IMR-90 (cell line): Measurements from ENCODE around the gene ATRNL1. TPM values are rescaled to one million over a fixed set of nuclear protein-coding genes. Genes with fewer than 3 reads are reported as not detected.

Experiments used
- ATAC-seq: fragments of 200-7000 bp; cut with Tn5 transposase; 2 replicates; pipeline ENCODE4 v1.9.1; 2020; ENCODE audit warnings: low read depth, mild to moderate bottlenecking, moderate library complexity
- BruUV-seq: library from RNA; stranded (reverse); fragments of 400-500 nt; replicated peaks from 2 replicates; lab custom pipeline; 2021; lab: Mats Ljungman, UMichigan
- CTCF ChIA-PET: fragments of 300-600 bp; formaldehyde crosslinking; extraction: SDS; loops from one replicate; lab custom pipeline; 2021; ENCODE audit warnings: antibody characterized with exemption; lab: Yijun Ruan, JAX
- POLR2A ChIA-PET: fragments of 300-600 bp; sonication (Branson Sonifier 250); formaldehyde crosslinking; loops from one replicate; lab custom pipeline; 2022; ENCODE audit warnings: antibody characterized with exemption; ENCODE audit not compliant: unreplicated experiment; lab: Charles Lee
- DNase-seq: peaks from one replicate; pipeline ENCODE4 v3.0.0; 2013
- H2AFZ ChIP-seq: replicated peaks from 2 replicates; pipeline ENCODE3; 2013; ENCODE audit warnings: low read length, mild to moderate bottlenecking; ENCODE audit not compliant: poor library complexity
- H2AK5ac ChIP-seq: 2 replicates; pipeline ENCODE4 v1.6.1; 2013; ENCODE audit warnings: low read depth, low read length, inconsistent platforms
- H2AK9ac ChIP-seq: replicated peaks from 2 replicates; pipeline ENCODE3; 2013; ENCODE audit warnings: mild to moderate bottlenecking, low read depth, low read length, moderate library complexity; ENCODE audit not compliant: poor library complexity
- H2BK120ac ChIP-seq: 2 replicates; pipeline ENCODE4 v1.6.1; 2013; ENCODE audit warnings: low read depth, low read length, inconsistent platforms
- H2BK15ac ChIP-seq: 3 replicates; pipeline ENCODE4 v1.6.1; 2013; ENCODE audit warnings: low read depth, low read length, inconsistent platforms
- H2BK20ac ChIP-seq: 2 replicates; pipeline ENCODE4 v1.6.1; 2013; ENCODE audit warnings: low read depth, mild to moderate bottlenecking, inconsistent platforms, low read length, moderate library complexity
- H2BK5ac ChIP-seq: 2 replicates; pipeline ENCODE4 v1.6.1; 2013; ENCODE audit warnings: mild to moderate bottlenecking, low read depth, low read length, inconsistent platforms; ENCODE audit not compliant: poor library complexity, severe bottlenecking
- H3K14ac ChIP-seq: replicated peaks from 2 replicates; pipeline ENCODE4 v1.6.1; 2013; ENCODE audit warnings: low read depth, low read length, inconsistent platforms
- H3K18ac ChIP-seq: 2 replicates; pipeline ENCODE4 v1.6.1; 2013; ENCODE audit warnings: low read depth, low read length, control low read depth
- H3K23ac ChIP-seq: 2 replicates; pipeline ENCODE4 v1.6.1; 2013; ENCODE audit warnings: low read depth, low read length, inconsistent platforms
- H3K27ac ChIP-seq: 2 replicates; pipeline ENCODE4 v1.5.1; 2013; ENCODE audit warnings: mild to moderate bottlenecking, control low read depth, low read length; ENCODE audit not compliant: insufficient read depth
- H3K27me3 ChIP-seq: 2 replicates; pipeline ENCODE4 v1.6.1; 2013; ENCODE audit warnings: low read length; ENCODE audit not compliant: control insufficient read depth, insufficient read depth
- H3K36me3 ChIP-seq: 2 replicates; pipeline ENCODE4 v1.6.1; 2013; ENCODE audit warnings: low read length, mixed read lengths; ENCODE audit not compliant: control insufficient read depth, insufficient read depth
- H3K4ac ChIP-seq: 2 replicates; pipeline ENCODE4 v1.6.1; 2013; ENCODE audit warnings: low read depth, low read length, inconsistent platforms
- H3K4me1 ChIP-seq: 2 replicates; pipeline ENCODE4 v1.6.1; 2013; ENCODE audit warnings: low read length, mixed read lengths; ENCODE audit not compliant: control insufficient read depth, insufficient read depth
- H3K4me2 ChIP-seq: 2 replicates; pipeline ENCODE4 v1.6.1; 2013; ENCODE audit warnings: low read depth, mild to moderate bottlenecking, control low read depth, low read length, moderate library complexity
- H3K4me3 ChIP-seq: 2 replicates; pipeline ENCODE4 v1.5.1; 2013; ENCODE audit warnings: low read depth, mild to moderate bottlenecking, control low read depth, low read length, moderate library complexity; ENCODE audit not compliant: insufficient read depth
- H3K56ac ChIP-seq: 2 replicates; pipeline ENCODE4 v1.6.1; 2013; ENCODE audit warnings: low read length, inconsistent platforms; ENCODE audit not compliant: insufficient read depth; ENCODE audit errors: extremely low read depth
- H3K79me1 ChIP-seq, 2 experiments: 2 replicates each; pipeline ENCODE4 v1.6.1; 2013; ENCODE audit warnings: low read length in 2 of 2, inconsistent platforms in 1 of 2, low read depth in 1 of 2
- H3K9ac ChIP-seq: 2 replicates; pipeline ENCODE4 v1.6.1; 2013; ENCODE audit warnings: low read depth, low read length, control low read depth
- H3K9me1 ChIP-seq: 2 replicates; pipeline ENCODE4 v1.6.1; 2013; ENCODE audit warnings: low read length, inconsistent platforms; ENCODE audit not compliant: insufficient read depth
- H3K9me3 ChIP-seq: 2 replicates; pipeline ENCODE4 v1.6.1; 2013; ENCODE audit warnings: low read length; ENCODE audit not compliant: control insufficient read depth, insufficient read depth
- H4K20me1 ChIP-seq: 2 replicates; pipeline ENCODE4 v1.6.1; 2013; ENCODE audit warnings: low read length, inconsistent platforms; ENCODE audit not compliant: insufficient read depth
- H4K5ac ChIP-seq: 2 replicates; pipeline ENCODE4 v1.6.1; 2013; ENCODE audit warnings: mild to moderate bottlenecking, low read depth, low read length, control low read depth
- H4K8ac ChIP-seq, 2 experiments: 2 replicates each; pipeline ENCODE4 v1.6.1; 2013; ENCODE audit warnings: low read depth in 2 of 2, low read length in 2 of 2, control low read depth in 1 of 2, inconsistent platforms in 1 of 2
- H4K91ac ChIP-seq: 2 replicates; pipeline ENCODE4 v1.6.1; 2013; ENCODE audit warnings: low read depth, low read length, inconsistent platforms; ENCODE audit not compliant: insufficient read depth
- MAZ ChIP-seq: IDR thresholded peaks from 2 replicates; pipeline ENCODE4 v1.6.1; 2012; ENCODE audit warnings: low read depth, mild to moderate bottlenecking, low read length, improper control_type of control experiment, moderate library complexity, borderline replicate concordance
- POLR2A ChIP-seq: IDR thresholded peaks from 2 replicates; pipeline ENCODE4 v1.6.1; 2012; ENCODE audit warnings: mild to moderate bottlenecking, low read depth, low read length
- RCOR1 ChIP-seq: IDR thresholded peaks from 2 replicates; pipeline ENCODE4 v1.6.1; 2012; ENCODE audit warnings: mild to moderate bottlenecking, low read length, improper control_type of control experiment; ENCODE audit not compliant: insufficient replicate concordance
- USF2 ChIP-seq: fragments of 150-350 bp; IDR thresholded peaks from 2 replicates; pipeline ENCODE4 v1.6.1; 2017; ENCODE audit warnings: mild to moderate bottlenecking, antibody characterized with exemption, low read length, low read depth
- WGBS, 2 experiments: methylation state at CpG; one replicate each; pipeline versions ENCODE4 v1.1.5 to v1.1.7; 2013; ENCODE audit warnings: missing lambda C conversion rate in 2 of 2; ENCODE audit not compliant: insufficient read length in 1 of 2; ENCODE audit errors: extremely low coverage in 2 of 2; 5-methylcytosine and 5-hydroxymethylcytosine counted together
- dilution Hi-C: fragments of 300-500 bp; cut with HindIII; formaldehyde crosslinking; loops from one replicate; pipeline ENCODE4 v1.14.3; 2018; ENCODE audit warnings: low sequenced_read_pairs; ENCODE audit not compliant: unreplicated experiment
- in situ Hi-C: fragments of 300-500 bp; cut with MboI; formaldehyde crosslinking; loops from 3 replicates; pipeline ENCODE4 v1.14.3; 2019; ENCODE audit warnings: low sequenced_read_pairs, inconsistent platforms, mixed read lengths
- intact Hi-C: fragments of 100-400 bp; cut with micrococcal nuclease; formaldehyde crosslinking; loops from 2 replicates; pipeline ENCODE4 v1.10.0; 2022
- polyA plus RNA-seq, 3 experiments: library from polyadenylated mRNA; depleted of rRNA; stranded (reverse); fragments of >200 nt; gene quantifications; 2 replicates each; pipeline ENCODE4 v1.2.3, GENCODE V29; 2012; ENCODE audit warnings: low replicate concordance in 1 of 3
- total RNA-seq: library from RNA; depleted of rRNA; stranded (reverse); fragments of >200 nt; gene quantifications from 2 replicates; pipeline ENCODE4 v1.2.3, GENCODE V29; 2012

Gene ATRNL1
- total and polyA plus RNA-seq, 2 of the 4 experiments (the other 2 are of a cell fraction): 0.18 to 0.19 TPM

- H3K14ac ChIP-seq: no peak overlapping the region
- no peaks in the 10 kb centered on the region for H3K36me3 ChIP-seq
- WGBS, 2 experiments: no CpG with 5 or more reads among the region's 3 CpGs
- intact Hi-C loops (no loop called here), dilution Hi-C loops (no loop called here), in situ Hi-C loops (no loop called here)
- H3K9ac ChIP-seq: no peak overlapping the region
- no peak overlapping the region for H4K8ac ChIP-seq
- no peak overlapping the region for H3K23ac ChIP-seq
- H2BK5ac ChIP-seq: no peak overlapping the region
- no peak overlapping the region for H4K91ac ChIP-seq
- no peak overlapping the region for H2AK5ac ChIP-seq
- DNase-seq (no peak), ATAC-seq (no peak)
- no peak overlapping the region for H3K4me3 ChIP-seq
- no peaks in the 10 kb centered on the region for H3K79me1 ChIP-seq
- H3K18ac ChIP-seq: no peak overlapping the region
- H3K9me1 ChIP-seq: no peaks in the 10 kb centered on the region
- no peak overlapping the region for H3K4me2 ChIP-seq
- no peak overlapping the region for H2BK20ac ChIP-seq
- H4K5ac ChIP-seq: no peak overlapping the region
- H3K4me1 ChIP-seq: no peaks in the 10 kb centered on the region
- H3K27me3 ChIP-seq: no peaks in the 10 kb centered on the region
- H3K4ac ChIP-seq: no peak overlapping the region
- H2AFZ ChIP-seq: peak overlapping the region; percentile 40
- H3K27ac ChIP-seq: no peak overlapping the region
- no peaks in the 10 kb centered on the region for H3K9me3 ChIP-seq
- H2BK15ac ChIP-seq: no peak overlapping the region
- H4K20me1 ChIP-seq: no peaks in the 10 kb centered on the region; the same call in 1 of the 2 replicates
- H2AK9ac ChIP-seq: peak overlapping the region; percentile 16
- no TSS peak for BruUV-seq
- no peak overlapping the region for H2BK120ac ChIP-seq
- TF ChIP-seq MAZ: no peak
- no peak for TF ChIP-seq RCOR1
- TF ChIP-seq USF2: no peak
- TF ChIP-seq POLR2A: no peak
- no peak overlapping the region for H3K56ac ChIP-seq
- ChIA-PET POLR2A (no interaction called here), CTCF (no interaction called here)
These were observed 805.1 kb downstream of the ATRNL1 start for GRCh38 chr10:115898242-115898641.
